Neural progenitor cell (in vitro differentiated cells): ENCODE results near the gene FKBP6. TPM values are rescaled to one million over a fixed set of nuclear protein-coding genes. Genes with fewer than 3 reads are reported as not detected.

Experiments
- DNase-seq: peaks from one replicate; pipeline ENCODE4 v3.0.0-alpha.2; 2016; ENCODE audit warnings: low spot score
- H2AFZ ChIP-seq: fragments of 200-600 bp; sonication (generic); replicated peaks from 2 replicates; pipeline ENCODE4 v1.6.1; 2016; ENCODE audit warnings: antibody characterized with exemption
- H3F3A ChIP-seq: fragments of 200-600 bp; sonication (generic); 2 replicates; pipeline ENCODE4 v1.6.1; 2016; ENCODE audit warnings: antibody characterized with exemption, low read depth
- H3K27ac ChIP-seq: fragments of 200-600 bp; sonication (generic); 2 replicates; pipeline ENCODE4 v1.5.1; 2016; ENCODE audit warnings: mild to moderate bottlenecking
- H3K27me3 ChIP-seq: fragments of 200-600 bp; sonication (generic); 2 replicates; pipeline ENCODE4 v1.6.1; 2016; ENCODE audit warnings: mild to moderate bottlenecking, moderate library complexity
- H3K36me3 ChIP-seq: fragments of 200-600 bp; sonication (generic); 2 replicates; pipeline ENCODE4 v1.5.1; 2016
- H3K4me1 ChIP-seq: fragments of 200-600 bp; sonication (generic); 2 replicates; pipeline ENCODE4 v1.6.1; 2016; ENCODE audit warnings: mixed run types
- H3K4me2 ChIP-seq: fragments of 200-600 bp; sonication (generic); 2 replicates; pipeline ENCODE4 v1.6.1; 2016
- H3K4me3 ChIP-seq: fragments of 200-600 bp; sonication (generic); 2 replicates; pipeline ENCODE4 v1.5.1; 2016
- H3K79me2 ChIP-seq: fragments of 200-600 bp; sonication (generic); 2 replicates; pipeline ENCODE4 v1.6.1; 2016; ENCODE audit warnings: low read depth
- H3K9ac ChIP-seq: fragments of 200-600 bp; sonication (generic); 2 replicates; pipeline ENCODE4 v1.6.1; 2016
- H3K9me3 ChIP-seq: fragments of 200-600 bp; sonication (generic); 2 replicates; pipeline ENCODE4 v1.5.1; 2016; ENCODE audit warnings: low read depth
- H4K20me1 ChIP-seq: fragments of 200-600 bp; sonication (generic); 2 replicates; pipeline ENCODE4 v1.6.1; 2016; ENCODE audit warnings: low read depth
- H3K27ac Mint-ChIP-seq: 3 replicates; pipeline ENCODE4 v1.8.0; 2021; ENCODE audit warnings: mixed read lengths
- H3K27me3 Mint-ChIP-seq: 2 replicates; pipeline ENCODE4 v1.8.0; 2022; ENCODE audit warnings: low read depth, mild to moderate bottlenecking, inconsistent platforms, moderate library complexity, mixed read lengths; ENCODE audit not compliant: insufficient read depth
- H3K36me3 Mint-ChIP-seq: 3 replicates; pipeline ENCODE4 v1.8.0; 2021; ENCODE audit warnings: mixed read lengths
- H3K4me1 Mint-ChIP-seq: 3 replicates; pipeline ENCODE4 v1.8.0; 2021; ENCODE audit warnings: mixed read lengths
- H3K4me3 Mint-ChIP-seq: 3 replicates; pipeline ENCODE4 v1.8.0; 2021; ENCODE audit warnings: mild to moderate bottlenecking, moderate library complexity, mixed read lengths
- H3K9me3 Mint-ChIP-seq: 3 replicates; pipeline ENCODE4 v1.8.0; 2020; ENCODE audit warnings: mixed read lengths
- CTCF ChIP-seq: fragments of 200-600 bp; sonication (generic); IDR thresholded peaks from 2 replicates; pipeline ENCODE4 v1.5.1; 2017; ENCODE audit warnings: antibody characterized with exemption, mild to moderate bottlenecking
- EZH2 ChIP-seq: fragments of 200-600 bp; sonication (generic); IDR thresholded peaks from 2 replicates; pipeline ENCODE4 v1.6.1; 2017; ENCODE audit warnings: antibody characterized with exemption, mild to moderate bottlenecking, moderate library complexity
- EZH2phosphoT487 ChIP-seq: fragments of 200-600 bp; sonication (generic); IDR thresholded peaks from 2 replicates; pipeline ENCODE4 v1.6.1; 2017; ENCODE audit warnings: antibody characterized with exemption
- total RNA-seq: library from RNA; depleted of rRNA; stranded (reverse); fragments of >200 nt; gene quantifications from 2 replicates; pipeline ENCODE4 v1.2.3, GENCODE V29; 2015; ENCODE audit warnings: low replicate concordance

Gene FKBP6
- total RNA-seq, 1 donor from 2014 or later: not detected

GRCh38 chr7:73356159-73356558 is 28.2 kb downstream of the FKBP6 start:
- no peaks in the 10 kb centered on the region for H3K27me3 ChIP-seq
- Mint-ChIP-seq H3K9me3 (peaks cover 11% of the 10 kb centered on the region), H3K36me3 (peaks cover 4% of the 10 kb centered on the region), H3K4me1 (peaks cover 35% of the 10 kb centered on the region), H3K4me3 (no peak overlapping the region), H3K27ac (no peak overlapping the region), H3K27me3 (peaks cover 7% of the 10 kb centered on the region)
- no peaks in the 10 kb centered on the region for H3K36me3 ChIP-seq
- peaks cover 4% of the 10 kb centered on the region for H3F3A ChIP-seq
- no peak overlapping the region for H3K9ac ChIP-seq
- TF ChIP-seq EZH2phosphoT487: no peak
- TF ChIP-seq CTCF: no peak
- TF ChIP-seq EZH2: no peak
- H3K27ac ChIP-seq: no peak overlapping the region
- peaks cover 7% of the 10 kb centered on the region for H3K4me1 ChIP-seq
- DNase-seq: no peak
- no peak overlapping the region for H3K4me2 ChIP-seq
- H4K20me1 ChIP-seq: no peaks in the 10 kb centered on the region
- H3K4me3 ChIP-seq: no peak overlapping the region
- H3K79me2 ChIP-seq: no peaks in the 10 kb centered on the region
- no peak overlapping the region for H2AFZ ChIP-seq
- H3K9me3 ChIP-seq: no peaks in the 10 kb centered on the region

GRCh38 chr7:73358590-73359275 is 30.8 kb downstream of the FKBP6 start:
- no peak overlapping the region for H3K4me2 ChIP-seq
- H3K79me2 ChIP-seq: no peaks in the 10 kb centered on the region
- H3K36me3 ChIP-seq: no peaks in the 10 kb centered on the region
- no peak overlapping the region for H3K9ac ChIP-seq
- H3K27ac ChIP-seq: no peak overlapping the region
- H3K9me3 ChIP-seq: no peaks in the 10 kb centered on the region
- Mint-ChIP-seq H3K27me3 (peaks cover 9% of the 10 kb centered on the region), H3K4me3 (no peak overlapping the region), H3K4me1 (peaks cover 29% of the 10 kb centered on the region), H3K36me3 (no peaks in the 10 kb centered on the region), H3K27ac (no peak overlapping the region), H3K9me3 (no peaks in the 10 kb centered on the region)
- peaks cover 7% of the 10 kb centered on the region for H3K4me1 ChIP-seq
- no peak for DNase-seq
- no peak for TF ChIP-seq EZH2
- no peak for TF ChIP-seq EZH2phosphoT487
- TF ChIP-seq CTCF: no peak
- no peaks in the 10 kb centered on the region for H3K27me3 ChIP-seq
- no peaks in the 10 kb centered on the region for H4K20me1 ChIP-seq
- no peak overlapping the region for H3K4me3 ChIP-seq
- H3F3A ChIP-seq: peaks cover 4% of the 10 kb centered on the region
- H2AFZ ChIP-seq: no peak overlapping the region

- peaks cover 4% of the 10 kb centered on the region for H3F3A ChIP-seq
- TF ChIP-seq EZH2 (no peak), CTCF (no peak), EZH2phosphoT487 (no peak)
- no peaks in the 10 kb centered on the region for H3K79me2 ChIP-seq
- peaks cover 9% of the 10 kb centered on the region for H3K27me3 Mint-ChIP-seq
- H3K9me3 Mint-ChIP-seq: no peaks in the 10 kb centered on the region
- no peaks in the 10 kb centered on the region for H3K36me3 ChIP-seq
- peak overlapping the region; percentile 27 for H3K4me3 Mint-ChIP-seq
- H3K27me3 ChIP-seq: no peaks in the 10 kb centered on the region
- no peak overlapping the region for H3K4me2 ChIP-seq
- H3K4me1 Mint-ChIP-seq: peaks cover 29% of the 10 kb centered on the region
- peak overlapping the region; percentile 87 for H3K27ac Mint-ChIP-seq
- peaks cover 7% of the 10 kb centered on the region for H3K4me1 ChIP-seq
- H3K27ac ChIP-seq: no peak overlapping the region
- no peaks in the 10 kb centered on the region for H4K20me1 ChIP-seq
- DNase-seq: no peak
- H3K4me3 ChIP-seq: no peak overlapping the region
- H2AFZ ChIP-seq: no peak overlapping the region
- H3K9me3 ChIP-seq: no peaks in the 10 kb centered on the region
- no peak overlapping the region for H3K9ac ChIP-seq
- H3K36me3 Mint-ChIP-seq: no peaks in the 10 kb centered on the region
Observed at GRCh38 chr7:73359306-73359705, 31.3 kb downstream of the FKBP6 start.
